ENCODE results near the gene RSPH10B2.
"Not testable (repeated sequence)": the region's sequence is repeated elsewhere in the genome, so short reads cannot be mapped to it uniquely, and the experiment has no call there.

RSPH10B2 gene

DNA sequence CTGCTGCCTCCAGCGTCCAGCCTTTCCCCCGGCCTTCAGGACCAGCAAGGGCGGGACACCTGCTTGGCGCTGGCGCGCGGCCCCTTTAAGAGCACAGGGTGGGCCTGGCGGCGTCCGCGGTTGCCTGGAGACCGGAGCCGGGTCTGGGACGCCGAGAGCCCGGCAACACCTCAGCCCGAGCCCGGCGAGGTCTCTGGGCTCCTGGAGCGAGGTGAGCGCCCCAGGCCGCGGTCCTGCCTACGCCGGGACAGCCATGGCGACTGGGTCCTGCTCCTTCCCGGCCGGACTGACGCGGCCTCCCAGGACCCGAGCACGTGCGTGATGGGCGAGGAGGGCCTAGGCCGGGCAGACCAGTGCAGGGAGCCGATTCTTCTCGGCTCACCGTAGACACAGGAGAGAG lies at the start of gene RSPH10B2:
Gene RSPH10B2, plus strand, starts transcription at position 140 of the 400 bp plus-strand sequence. CDS start 3,575 bp downstream, outside the sequence.
- DNase-seq (ENCODE audit: low spot score) = not testable (repeated sequence)

DNA sequence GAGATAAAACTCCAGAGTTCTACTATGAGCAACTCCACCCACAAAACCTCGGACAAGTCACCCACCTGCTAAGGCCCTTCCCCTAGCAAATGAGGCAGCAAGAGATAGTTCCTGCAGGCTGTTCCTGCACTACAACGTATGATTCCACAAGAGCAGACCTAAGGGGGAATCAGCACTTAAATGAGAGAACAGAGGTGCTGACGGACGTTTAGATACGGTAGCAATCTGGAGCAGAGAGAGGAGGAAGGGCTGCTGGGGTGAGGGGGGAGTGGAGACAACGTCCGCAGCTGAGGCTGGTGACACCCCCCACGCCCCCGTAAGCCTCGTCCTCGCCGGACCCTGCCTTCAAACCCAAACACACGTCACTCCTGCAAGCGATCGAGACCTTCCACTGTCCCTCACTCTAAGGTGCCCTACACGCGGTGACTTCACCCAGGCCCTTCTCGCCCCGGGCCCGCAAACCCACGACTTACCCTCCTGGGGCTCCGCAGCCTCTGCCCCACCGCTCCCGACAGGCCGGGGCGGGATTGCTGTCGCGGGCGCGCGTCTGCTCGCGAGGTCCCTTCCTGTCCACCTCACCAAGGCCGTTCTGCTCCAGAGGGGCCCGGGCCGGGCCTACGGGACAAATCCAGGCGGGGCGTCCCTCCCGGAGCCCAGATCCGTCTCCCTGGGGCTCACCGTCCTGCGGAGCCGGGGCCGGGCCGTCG lies 47.8 kb upstream of the RSPH10B2 start:
- peak; percentile 29 for DNase-seq (ENCODE audit: low spot score)

DNA sequence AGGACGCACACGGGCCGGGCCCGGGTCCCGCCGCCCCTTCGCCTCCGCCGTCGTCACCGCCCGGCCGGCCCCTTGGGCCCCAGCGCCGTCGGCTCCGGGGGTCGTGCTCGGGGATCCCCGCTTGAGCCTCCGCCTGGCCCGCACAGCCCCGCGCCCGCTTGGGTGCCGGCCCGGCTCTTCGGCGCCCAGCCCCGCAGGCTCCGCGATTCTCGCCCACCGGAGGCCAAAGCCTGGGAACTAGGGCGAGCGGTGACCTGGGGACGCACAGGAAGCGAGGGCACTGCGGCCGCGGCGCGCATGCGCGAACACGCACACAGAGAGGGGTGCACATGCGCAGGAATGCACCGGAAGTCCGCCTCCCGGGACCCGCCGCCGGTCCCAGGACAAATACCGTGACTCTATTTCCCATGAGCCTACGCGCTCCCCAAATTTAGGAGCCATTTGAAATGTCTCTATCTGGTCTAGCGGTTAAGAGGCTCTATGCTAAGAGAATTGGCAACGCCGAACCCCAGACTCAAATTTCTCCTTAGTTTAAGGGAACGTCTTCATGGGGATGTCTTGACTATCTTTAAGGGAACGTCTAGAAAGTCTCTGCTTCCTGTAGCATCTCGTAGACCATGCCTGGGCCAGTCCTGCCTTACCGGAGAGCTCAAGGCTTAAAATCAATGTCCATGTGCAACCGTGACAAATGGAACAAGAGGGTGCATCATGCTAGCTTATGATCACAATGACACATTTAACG lies 47.1 kb upstream of the RSPH10B2 start, which contains the start of gene ZNF12:
Gene ZNF12, minus strand, starts transcription at position 282 of the 742 bp plus-strand sequence. CDS start 1,774 bp downstream, outside the sequence.
- peak; percentile 99 for DNase-seq (ENCODE audit: low spot score)

DNA sequence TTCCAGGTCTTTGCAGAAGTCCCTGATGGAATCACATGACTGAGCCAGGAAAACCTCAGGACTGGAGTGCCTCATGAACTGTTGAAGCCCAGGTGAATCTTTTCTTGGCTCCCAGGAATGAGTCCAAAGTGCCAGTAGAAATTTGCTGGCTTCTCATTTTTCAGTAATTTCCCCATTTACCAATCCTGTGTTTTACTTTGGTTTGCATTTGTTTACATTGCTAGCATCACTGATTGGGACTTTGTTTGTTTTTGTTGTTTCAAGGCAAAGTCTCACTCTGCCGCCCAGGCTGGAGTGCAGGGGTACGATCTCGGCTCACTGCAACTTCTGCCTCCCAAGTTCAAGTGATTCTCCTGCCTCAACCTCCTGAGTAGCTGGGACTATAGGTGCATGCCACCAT lies 45.6 kb upstream of the RSPH10B2 start:
- no peak for DNase-seq (ENCODE audit: low spot score)

DNA sequence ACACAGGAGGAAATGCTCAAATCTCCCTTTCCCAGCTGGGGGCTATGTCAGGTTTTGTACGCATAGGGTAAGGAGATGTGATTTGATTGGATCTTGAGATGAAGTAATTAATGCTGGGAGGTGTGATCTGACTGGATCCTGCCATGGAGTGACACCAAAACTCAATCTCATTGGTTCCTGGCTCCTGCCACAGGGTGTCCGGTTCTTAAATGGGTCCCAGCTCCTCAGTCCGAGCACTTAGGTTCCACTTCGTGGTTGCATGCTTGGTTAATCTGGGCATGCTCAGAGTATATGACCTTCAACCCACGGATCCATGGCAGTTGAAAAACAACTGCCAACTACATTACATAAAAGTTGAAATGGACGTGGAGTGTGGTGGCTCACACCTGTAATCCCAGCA lies 44.1 kb upstream of the RSPH10B2 start:
- no peak for DNase-seq (ENCODE audit: low spot score)

DNA sequence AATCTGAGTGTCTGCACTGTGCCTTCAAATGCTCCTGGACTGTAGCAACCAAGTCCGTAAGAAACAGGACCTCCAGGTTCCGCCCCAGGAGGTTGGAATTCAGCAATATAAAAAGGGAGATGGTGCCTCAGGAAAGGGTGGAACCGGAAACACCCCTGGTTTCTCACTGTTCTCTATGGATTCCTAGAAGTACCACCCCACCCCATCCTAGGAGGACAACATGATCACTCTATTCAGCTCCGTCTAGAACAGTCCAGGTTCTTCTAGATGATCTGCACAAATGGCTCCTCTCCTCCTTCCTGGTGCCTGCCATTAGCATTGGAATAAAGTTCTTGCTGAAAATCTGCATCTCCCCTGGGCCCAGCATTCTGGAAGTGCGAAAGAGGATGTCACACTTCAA lies 39.5 kb upstream of the RSPH10B2 start:
- no peak for DNase-seq (ENCODE audit: low spot score)

DNA sequence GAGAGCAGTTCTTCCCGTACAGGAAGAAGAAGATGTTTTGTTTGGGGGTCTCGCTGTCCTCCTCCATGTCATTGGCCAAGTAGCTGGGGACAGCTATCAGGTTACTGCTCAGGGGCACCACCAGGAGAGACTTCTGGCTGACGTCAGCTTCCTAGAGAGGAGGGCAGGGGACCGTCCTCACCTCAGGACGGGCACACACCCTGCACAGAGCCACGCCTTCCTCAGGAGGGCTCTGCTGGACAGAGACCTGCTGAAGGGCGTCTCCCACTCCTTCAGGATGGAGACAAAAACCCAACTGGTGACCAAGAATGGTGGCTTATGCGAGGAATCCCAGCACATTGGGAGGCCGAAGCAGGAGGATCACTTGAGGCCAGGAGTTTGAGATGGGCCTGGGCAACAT lies 38.0 kb upstream of the RSPH10B2 start:
- not testable (repeated sequence) for DNase-seq (ENCODE audit: low spot score)

DNA sequence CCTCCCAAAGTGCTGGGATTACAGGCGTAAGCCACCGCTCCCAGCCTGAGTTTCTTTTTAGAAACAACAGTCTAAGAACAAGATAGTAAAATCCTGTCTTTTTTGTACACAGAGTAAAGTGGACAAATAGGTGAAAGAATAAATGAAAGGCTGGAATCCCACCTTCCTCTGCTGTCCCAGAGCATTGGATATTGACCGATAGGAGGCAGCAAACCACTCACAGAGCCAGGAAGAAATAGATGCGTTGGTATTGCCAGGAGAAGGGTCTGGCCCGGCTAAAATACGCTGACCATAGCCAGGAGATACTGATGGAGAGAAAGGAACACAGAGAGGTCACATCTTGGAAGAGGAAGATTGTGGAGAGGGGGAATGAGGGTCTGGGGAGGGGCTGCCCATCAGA lies 35.8 kb upstream of the RSPH10B2 start:
- no peak for DNase-seq (ENCODE audit: low spot score)

DNA sequence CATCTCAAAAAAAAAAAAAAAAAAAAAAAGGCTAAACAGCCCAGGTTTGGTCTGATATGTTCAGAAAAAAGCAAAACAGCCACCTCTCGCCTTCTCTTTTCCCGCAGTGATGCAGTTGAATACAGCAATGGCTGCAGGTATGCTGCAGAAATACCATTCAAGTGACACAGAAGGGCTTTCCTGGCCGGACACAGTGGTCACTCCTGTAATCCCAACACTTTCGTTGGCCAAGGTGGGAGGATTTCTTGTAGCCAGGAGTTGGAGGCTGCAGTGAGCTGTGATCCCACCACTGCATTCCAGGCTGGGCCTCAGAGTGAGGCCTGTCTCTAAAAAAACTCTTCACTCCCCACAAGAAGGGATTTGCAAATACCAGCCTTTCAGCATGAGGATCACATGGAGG lies 29.6 kb upstream of the RSPH10B2 start:
- not testable (repeated sequence) for DNase-seq (ENCODE audit: low spot score)

DNA sequence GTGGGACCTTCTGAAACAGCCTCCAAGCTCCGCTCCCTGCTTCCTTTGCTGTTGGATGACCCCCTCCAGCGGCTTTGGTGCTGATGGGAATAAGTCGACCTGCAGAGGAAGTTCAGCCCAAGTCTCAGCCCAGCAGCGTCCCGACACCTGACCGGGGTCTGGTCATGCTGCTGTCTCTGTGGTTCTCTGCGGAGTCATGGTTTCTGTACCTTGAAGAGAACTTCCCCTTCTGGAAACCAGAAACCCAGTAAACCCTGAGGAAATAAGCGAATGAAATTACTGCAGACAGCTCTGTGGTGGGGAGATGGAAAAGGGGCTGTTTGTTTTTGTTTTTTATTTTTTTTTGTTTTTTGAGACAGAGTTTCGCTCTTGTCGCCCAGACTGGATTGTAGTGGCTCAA lies 28.9 kb upstream of the RSPH10B2 start:
- DNase-seq (ENCODE audit: low spot score) = no peak

DNA sequence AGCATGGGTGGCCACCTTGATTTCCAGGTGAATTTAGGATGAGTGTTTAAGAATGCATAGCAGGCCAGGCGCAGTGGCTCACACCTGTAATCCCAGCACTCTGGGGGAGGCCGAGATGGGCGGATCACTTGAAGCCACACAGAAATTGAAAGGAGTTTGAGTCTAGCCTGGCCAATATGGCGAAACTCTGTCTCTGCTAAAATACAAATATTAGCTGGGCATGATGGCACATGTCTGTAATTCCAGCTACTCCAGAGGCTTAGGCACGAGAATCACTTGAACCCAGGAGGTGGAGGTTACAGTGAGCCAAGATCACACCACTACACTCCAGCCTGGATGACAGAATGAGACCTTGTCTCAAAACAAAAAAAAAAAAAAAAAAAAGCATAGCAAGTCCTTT lies 27.6 kb upstream of the RSPH10B2 start:
- DNase-seq (ENCODE audit: low spot score) = not testable (repeated sequence)

DNA sequence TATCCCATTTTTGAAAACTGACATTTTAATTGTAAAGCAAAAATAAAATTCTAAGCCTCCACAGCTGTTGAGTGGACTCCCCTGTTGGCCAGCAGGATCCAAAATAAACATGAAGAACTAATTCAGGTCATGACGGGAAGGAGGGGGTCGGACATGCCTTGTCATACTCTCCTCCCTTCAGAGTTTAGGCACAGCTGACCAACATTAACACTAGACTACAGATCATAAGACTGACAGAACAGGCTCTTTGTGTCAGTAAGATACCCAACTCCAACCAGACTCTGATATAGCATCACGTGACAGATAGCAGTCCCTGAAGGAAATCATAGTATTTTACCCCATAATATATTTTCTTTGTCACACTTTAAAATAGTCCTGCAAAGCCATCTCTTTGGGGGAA lies 26.2 kb upstream of the RSPH10B2 start:
- no peak for DNase-seq (ENCODE audit: low spot score)

DNA sequence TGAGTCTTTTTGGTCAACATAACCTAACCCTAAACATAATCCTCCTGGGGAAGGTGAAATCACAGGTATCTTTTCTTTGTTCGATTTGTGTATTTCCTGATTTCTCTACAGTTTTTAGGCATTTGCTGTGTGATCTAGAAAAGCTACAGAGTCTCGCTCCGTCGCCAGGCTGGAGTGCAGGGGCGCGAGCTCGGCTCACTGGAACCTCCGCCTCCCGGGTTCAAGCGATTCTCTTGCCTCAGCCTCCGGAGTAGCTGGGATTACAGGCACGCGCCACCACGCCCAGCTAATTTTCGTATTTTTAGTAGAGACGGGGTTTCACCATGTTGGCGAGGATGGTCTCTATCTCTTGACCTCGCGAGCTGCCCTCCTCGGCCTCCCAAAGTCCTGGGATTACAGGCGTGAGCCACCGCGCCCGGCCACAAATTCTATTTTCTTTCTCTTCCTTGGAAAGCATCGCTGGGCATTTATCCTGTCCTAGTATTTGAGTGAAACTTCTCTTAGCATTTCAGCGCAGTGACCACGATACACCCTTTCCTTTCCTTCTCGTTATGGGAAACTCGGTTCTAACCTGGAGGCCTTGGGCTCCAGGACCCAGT lies 24.9 kb upstream of the RSPH10B2 start:
- not testable (repeated sequence) for DNase-seq (ENCODE audit: low spot score)

DNA sequence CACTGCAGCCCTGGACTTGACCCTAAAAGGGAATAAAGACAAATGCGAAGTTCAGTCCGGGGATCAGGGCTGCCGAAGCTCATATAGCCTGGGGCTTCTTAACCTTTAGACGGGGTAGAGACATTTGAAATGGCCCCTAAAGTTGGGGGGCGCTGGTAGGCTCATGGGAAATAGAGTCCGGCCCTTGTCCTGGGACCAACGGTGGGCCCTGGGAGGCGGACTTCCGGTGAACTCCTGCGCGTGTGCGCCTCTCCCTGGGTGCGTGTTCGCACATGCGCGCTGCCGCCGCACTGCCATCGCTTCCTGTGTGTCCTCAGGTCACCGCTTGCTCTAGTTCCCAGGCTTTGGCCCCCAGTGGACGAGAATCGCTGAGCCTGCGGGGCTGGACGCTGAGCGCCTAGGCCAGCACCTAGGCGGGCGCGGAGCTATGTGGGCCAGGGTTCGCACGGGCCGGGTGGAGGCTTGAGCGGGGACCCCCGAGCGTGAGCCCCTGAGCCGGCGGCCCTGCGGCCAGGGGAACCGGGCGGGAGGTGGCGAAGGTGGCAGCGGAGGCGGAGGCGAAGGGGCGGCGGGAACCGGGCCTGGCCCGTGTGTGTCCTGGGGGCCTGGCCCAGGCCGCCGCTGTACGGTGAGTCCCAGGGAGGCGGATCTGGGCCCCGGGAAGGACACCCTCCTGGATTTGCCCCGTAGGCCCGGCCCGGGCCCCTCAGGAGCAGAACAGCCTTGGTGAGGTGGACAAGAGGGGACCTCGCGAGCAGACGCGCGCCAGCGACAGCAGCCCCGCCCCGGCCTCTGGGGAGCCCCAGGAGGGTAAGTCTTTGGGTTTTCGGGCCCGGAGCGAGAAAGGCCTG lies 24.2 kb upstream of the RSPH10B2 start:
- peak; percentile 97 for DNase-seq (ENCODE audit: low spot score)

DNA sequence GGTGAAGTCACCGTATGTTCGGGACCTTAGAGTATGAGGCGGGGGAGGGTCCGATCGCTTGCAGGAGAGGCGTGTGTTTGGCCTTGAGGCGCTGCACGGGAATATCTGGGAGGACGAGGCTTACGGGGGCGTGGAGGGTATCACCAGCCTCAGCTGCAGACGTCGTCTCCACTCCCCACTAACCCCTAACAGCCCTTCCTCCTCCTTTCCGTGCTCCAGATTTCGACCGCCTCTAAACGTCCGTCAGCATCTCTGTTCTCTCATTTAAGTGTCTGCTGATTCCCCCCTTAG lies 23.6 kb upstream of the RSPH10B2 start:
- DNase-seq (ENCODE audit: low spot score) = peak; percentile 31

DNA sequence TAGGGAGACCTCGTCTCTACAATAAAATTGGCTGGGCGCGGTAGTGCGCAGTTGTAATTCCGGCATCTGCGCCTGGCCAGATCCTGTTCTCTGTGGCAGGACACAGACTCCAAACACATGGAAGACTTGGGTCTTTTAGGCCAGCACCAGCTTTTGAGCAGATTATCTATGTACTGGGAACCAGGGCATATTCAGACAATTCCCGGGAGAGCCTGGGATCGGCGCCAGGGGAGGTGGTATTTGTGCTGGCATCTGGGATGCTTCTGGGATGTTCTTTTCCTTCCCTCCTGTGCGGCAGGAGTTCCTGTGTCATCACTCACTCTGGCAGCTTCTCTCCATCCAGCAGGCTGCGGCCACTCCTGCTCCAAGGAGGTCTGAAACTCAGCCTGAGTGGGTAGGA lies 15.5 kb upstream of the RSPH10B2 start:
- DNase-seq (ENCODE audit: low spot score) = not testable (repeated sequence)

DNA sequence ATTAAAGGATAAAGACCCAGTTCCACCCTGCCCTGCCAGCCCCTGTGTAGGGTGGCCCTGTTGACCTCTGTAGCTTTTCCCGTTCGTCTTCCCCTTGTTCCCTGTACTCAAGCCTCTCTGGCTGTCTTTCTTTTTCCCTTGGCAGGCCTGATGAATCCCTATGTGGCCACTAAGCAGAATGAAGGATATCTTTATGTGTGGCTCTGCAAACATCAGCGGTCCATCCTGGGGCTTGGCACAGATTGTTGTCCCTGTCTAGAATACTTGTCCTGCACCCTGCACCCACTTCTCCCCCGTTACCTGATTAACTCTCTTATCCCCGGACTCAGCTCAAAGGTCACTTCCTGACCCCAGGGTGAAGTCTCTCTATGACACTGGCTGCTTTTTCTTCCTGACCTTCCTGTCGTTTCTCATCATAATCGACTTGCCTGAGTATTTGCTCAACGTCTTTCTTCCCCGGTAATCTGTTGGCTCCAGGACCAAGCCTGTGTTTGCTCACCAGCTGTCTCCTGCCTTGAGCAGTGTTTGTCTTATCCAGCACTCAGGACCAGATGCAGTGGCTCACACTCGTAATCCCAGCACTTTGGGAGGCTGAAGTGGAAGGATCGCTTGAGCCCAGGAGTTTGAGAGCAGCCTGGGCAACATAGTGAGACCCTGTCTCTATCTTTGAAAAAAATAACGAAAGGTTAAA lies 9.3 kb upstream of the RSPH10B2 start:
- not testable (repeated sequence) for DNase-seq (ENCODE audit: low spot score)

DNA sequence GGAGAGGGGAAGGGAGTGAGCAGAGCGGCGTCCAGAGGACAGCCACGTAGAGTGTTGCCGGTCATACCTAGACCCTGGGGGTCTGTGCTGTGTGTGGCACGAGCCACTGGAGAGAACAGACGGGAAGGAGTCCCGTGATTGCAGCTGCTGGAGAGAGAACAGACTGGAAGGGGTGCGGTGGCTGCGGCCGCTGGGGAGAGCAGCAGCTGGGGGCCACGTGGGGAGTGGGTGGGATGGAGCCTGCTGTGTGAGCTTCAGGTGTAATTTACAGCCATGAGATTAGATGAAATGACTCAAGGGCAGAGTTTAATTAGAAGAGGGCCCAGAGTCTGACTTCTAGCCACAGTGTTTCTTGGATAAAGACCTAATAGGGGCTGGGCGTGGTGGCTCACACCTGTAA lies 4.6 kb upstream of the RSPH10B2 start:
- DNase-seq (ENCODE audit: low spot score) = not testable (repeated sequence)

DNA sequence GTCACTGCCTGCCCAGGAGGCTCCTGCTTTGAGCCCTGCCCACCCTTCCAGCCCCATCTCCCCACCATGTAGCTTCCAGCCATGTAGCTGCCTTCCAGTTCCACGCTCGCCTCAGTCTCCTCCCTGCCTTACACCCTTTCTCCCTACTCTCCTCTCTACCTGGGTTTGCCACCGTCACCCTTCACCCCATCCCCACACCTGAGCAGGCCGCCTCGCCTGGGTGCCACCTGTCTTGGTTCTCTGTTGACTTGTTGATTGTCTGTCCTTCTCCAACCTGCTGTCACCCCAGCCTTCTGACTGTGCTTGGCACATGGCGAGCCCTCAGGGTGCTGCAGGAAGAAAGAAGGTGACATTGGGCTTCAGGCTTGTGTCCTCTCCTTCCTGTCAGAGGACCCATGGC lies 3.7 kb upstream of the RSPH10B2 start:
- not testable (repeated sequence) for DNase-seq (ENCODE audit: low spot score)

DNA sequence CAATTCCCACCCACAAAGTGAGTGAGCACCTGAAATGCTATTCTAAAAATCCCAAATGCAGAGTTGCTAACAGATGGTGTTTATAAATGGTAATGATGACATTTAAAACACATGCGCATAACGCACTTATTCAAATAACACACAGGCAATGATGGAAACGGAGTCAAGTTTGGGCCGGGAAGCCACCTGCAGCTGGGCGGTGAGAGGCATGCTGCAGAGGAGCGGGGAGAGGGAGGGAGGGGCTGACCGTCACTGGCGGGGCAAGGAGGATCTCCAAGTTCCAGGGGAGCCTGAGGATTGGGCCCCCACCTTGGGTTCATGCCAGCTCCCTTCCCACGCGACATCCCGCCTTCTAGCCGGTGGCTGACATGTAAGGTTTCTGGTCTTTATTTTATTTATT lies 7.3 kb downstream of the RSPH10B2 start:
- not testable (repeated sequence) for DNase-seq (ENCODE audit: low spot score)

DNA sequence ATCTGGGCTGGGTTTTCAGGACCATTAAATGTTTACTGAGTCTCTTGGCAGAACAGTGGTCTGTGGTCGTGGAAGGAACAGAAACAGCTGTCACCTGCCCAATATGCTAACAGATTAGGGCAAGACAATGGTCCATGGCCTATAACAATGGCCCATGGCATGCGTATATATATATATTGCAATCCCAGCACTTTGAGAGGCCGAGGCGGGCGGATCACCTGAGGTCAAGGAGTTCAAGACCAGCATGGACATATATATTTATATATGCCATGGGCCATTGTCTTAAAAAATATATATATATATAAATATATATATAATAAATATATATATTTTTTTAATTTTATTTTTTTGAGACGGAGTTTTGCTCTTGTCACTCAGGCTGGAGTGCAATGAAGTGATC lies 27.7 kb downstream of the RSPH10B2 start:
- not testable (repeated sequence) for DNase-seq (ENCODE audit: low spot score)

DNA sequence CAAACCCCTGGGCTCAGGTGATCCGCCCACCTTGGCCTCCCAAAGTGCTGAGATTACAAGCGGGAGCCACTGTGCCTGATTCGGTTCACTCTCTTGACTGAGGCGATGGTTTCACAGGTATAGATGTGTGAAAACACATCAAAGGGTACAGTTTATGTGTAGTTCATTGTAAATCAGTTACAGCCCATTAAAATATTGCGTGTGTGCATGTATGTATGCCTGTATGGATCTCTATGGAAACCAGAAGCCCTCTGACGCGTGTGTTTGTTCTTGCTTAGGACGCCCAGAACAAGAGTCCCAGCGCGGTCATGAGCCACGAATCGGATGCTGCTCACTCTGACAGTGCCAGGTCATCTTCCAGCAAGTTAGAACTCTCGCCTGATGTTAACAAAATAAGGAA lies 35.5 kb downstream of the RSPH10B2 start:
- not testable (repeated sequence) for DNase-seq (ENCODE audit: low spot score)
